Islet precursor cell (in vitro differentiated cells): Measurements from ENCODE around the gene UBE2J2.

Source experiments
- DNase-seq: peaks from one replicate; pipeline ENCODE4 v3.0.0-alpha.2; 2018

Gene UBE2J2

GRCh38 chr1:1309251-1310108 lies 35.8 kb upstream of the UBE2J2 start:
- DNase-seq = peak; percentile 70

- no peak for DNase-seq
Observed at GRCh38 chr1:1308756-1309250, 35.1 kb upstream of the UBE2J2 start.

- peak; percentile 90 for DNase-seq
Observed at GRCh38 chr1:1307923-1308755, 34.5 kb upstream of the UBE2J2 start, which contains the start of the genes ACAP3 and PUSL1. ACAP3 (minus strand) TSS chr1:1307930; CDS start chr1:1307815, 115 bp downstream. PUSL1 (plus strand) TSS chr1:1308597; CDS start chr1:1308644, 47 bp downstream.

DNA sequence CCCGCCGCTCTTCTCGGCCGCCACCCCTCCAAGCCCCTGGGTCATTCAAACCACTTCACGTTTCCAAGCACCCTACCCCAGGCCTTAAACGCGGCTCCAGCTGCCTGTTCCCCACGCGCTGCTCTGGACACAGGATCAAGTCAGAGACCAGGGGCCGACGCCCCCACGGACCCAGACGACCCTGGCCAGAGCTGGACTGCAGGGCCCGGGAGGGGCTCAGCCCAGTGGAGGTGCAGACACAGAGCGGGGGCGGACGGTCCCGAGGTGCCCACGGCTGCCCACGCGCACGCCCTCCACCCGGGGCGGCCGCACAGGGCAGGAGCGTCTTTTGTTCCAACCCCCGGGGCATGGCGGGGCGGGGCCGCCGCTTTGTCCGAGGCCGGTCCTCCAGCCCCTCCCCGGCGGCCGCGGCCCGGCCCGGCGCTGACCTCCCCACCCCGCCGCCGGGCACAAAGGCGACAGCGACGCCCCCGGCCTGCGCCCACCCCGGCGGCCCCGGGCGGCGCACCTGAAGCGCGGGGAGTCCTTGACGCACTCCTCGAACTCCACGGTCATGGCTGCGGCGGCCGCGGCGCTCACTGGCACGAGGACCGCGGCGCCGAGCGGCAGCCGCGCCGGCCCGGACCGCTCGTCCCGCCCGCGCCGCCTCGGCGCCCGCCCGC lies 33.7 kb upstream of the UBE2J2 start:
- no peak for DNase-seq

DNA sequence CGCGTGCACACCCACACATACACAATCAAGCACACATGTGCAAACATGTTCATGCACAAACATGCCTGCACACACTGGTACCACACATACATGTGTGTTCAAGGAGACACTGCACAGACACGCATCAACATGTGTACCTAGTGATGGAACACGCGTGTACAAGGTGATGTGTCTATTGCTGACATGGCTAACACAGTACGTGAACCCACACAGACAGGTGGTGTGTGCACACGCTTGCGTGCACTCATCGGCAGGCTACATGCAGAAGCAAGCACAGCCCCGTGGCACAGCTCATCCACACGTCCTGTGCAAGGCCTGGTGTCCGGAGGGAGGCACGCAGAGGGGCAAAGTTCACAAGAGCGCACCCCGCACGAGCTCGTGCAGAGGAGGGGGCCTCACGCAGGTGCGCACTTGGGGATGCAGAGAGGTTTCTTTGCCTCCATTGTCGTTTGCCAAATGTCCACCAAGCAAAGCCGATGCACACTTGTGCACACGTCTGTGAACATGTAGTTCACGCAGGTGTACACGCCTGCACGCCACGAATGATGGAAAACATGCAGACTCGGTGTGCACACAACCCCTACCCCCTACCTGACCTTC lies 33.1 kb upstream of the UBE2J2 start:
- DNase-seq = no peak

DNA sequence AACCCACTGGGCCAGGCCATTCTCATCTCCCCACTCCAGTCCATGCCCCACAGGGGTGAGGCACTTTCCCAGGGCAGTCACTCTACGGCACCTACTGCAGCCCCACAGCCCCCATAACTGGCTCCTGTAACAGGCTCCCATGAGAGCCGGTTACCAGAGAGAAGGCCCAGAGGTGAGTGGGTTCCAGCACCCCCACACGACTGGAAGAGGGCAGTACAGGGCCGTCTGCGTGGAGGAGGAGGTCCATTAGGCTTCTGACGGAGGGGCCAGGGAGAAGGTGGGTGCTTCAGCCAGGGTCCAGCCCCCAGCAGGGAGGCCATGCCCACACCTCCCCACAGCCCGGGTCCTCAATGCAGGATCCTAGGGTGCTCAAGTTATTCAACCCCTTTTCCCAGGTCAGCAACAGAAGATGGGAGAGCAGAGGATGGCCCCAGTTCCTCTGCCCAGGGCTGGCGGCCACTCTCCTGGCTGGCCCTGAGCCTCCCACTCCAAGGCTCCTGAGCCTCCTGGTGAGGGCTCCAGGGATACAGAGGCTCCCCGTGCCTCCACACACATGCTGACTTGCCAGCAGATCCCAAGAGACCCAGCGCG lies 32.5 kb upstream of the UBE2J2 start:
- no peak for DNase-seq

DNA sequence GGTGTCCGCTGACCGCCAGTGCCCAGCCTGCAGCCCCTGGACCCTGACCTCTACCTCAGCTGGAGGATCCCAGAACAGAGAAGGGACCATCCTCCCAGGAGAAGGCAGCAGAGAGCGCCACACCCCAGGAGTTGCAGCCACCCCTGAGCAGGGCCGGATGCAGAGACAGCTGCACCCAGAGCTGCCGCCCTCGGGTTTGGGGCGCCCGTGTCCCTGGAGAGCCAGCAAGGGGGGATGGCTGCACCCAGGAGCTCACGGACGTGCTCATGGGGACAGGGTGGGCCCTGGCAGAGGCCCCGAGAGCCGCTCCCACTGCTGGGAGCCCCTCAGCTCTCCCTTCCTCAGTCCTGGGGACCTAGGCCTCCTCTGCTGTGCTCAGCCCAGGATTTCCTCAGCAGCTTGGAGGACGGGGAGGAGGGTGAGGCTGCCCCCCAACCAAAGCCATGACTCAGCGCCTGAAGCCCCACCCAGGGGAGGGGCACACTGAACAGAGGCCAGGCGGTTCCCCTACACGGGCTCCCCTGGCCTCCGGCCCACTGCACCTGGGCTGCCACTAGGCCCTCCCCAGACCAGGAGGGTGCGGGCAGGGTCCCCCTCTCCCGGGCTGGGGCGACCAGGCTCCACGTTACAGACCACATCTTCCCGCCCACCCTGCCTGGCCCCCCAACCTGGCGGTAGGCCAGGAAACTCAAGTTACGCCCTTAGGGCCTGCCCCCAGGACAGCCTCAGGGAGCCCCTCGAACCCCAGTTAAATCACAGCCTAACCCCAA lies 31.8 kb upstream of the UBE2J2 start:
- DNase-seq = peak; percentile 74

DNA sequence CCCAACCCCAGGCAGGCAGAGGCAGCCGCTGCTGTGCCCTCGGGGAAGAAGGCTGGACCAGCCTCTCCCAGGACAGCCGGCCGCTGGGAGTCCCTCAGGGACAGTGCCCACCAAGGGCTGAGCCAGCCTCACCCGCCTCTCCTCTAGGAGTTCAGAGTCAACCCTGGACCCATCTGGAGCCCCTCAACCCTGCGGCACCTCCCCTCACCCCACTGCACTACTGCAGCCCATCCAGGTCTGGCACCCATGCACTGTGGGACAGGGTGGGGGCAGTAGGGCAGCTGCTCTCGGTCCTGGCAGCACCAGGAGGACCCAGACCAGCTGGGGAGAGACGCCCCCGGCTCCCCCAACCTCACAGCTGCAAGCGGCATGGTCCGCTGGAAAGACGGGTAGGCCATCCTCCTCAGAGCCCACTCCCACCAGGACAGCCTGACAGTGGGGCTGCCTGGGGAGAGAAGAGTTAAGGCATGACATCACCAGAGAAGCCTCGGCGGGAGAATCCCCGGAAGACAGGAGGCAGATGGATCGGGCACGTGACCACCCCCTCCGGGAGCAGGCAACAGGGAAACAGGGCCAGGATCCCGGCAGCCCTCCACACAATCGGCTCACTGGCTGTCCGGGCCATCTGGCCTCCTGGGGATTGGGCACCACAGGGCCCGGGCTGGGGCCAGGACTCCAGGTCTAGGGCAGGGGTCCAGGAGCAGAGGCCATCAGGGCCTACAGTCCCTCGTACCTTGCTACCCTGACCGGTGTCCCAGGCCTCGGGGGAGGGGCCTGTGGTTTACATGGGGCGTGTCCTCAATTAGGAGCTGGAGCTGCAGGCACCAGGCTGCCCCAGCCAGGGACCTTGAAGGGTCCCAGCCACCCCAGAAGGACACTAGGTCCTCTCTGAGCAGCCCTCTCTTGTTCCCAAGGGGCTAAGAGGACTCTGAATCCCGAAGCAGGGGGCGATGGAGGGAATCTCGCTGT lies 31.0 kb upstream of the UBE2J2 start:
- peak; percentile 95 for DNase-seq

GRCh38 chr1:1303736-1304135 lies 30.1 kb upstream of the UBE2J2 start:
- DNase-seq = no peak

- no peak for DNase-seq
Observed at GRCh38 chr1:1302951-1303509, 29.4 kb upstream of the UBE2J2 start.

DNA sequence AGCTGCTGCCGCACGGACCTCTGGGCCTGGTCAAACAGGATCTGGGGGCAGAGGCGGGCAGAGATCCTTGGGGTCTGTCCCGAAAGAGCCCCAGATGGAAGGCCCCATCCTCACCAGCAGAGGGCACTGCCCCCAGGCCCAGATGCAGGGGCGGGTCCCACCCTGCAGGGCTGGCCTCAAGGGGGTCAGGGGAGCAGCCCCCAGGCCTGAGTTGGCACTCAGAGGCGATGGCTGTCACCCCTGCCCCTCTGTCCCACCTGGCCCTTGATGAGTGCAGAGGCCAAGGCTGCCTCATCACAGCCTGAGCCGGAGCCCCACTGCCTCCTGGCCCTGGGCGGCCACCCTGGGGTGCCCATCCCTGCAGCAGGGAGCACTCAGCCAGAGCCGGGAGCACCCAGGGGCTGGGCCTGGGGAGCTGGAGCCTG lies 28.4 kb upstream of the UBE2J2 start:
- DNase-seq = no peak

DNA sequence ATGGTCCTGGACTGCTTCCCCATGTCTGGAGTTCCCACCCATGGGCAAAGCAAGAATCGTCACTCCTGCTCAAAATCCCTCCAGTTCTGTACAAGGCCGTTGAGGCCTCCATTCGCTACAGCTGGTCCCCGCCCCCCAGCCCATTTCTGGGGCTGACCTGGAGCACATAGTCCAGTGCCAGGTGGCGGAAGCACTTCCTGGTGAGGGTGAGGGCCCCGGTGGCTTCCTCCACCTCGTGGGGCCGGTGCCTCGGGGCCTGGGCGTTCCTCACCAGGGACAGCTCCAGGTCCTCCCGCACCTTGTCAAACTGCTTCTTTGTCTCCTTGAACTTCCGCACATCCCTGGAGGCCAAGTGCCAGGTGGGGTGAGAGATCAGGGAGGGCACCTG lies 26.7 kb upstream of the UBE2J2 start:
- no peak for DNase-seq

DNA sequence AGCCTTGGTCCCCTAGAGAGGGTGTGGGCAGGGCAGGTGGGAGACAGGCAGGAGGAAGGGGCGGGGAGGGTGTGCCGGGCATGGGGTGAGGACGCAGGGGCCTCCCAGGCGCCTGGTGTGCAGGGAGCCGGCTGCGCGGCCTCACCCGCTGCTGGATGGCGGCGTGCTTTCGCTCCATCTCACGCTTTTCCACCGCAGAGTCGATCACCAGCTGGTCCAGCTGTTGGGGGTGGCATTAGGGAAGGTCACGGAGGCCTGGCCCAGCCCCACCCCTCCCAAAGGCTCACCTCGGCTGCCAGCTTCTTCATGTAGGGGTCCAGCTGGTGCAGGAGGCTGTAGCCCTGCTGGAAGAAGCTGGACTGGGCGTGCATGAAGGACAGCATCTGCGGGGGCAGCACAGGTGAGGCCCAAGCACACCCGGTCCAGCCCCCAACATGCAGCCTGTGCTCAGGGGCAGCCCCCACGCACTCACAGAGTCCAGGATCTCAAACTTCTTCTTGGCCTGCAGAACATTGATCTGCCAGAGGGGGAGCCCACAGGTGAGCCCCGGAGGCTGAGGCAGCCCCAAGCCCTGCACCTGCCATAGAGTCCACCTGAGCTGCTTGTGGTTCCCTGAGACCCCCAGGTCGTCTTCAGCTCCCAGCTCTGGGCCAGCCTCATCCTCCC lies 26.2 kb upstream of the UBE2J2 start:
- no peak for DNase-seq

DNA sequence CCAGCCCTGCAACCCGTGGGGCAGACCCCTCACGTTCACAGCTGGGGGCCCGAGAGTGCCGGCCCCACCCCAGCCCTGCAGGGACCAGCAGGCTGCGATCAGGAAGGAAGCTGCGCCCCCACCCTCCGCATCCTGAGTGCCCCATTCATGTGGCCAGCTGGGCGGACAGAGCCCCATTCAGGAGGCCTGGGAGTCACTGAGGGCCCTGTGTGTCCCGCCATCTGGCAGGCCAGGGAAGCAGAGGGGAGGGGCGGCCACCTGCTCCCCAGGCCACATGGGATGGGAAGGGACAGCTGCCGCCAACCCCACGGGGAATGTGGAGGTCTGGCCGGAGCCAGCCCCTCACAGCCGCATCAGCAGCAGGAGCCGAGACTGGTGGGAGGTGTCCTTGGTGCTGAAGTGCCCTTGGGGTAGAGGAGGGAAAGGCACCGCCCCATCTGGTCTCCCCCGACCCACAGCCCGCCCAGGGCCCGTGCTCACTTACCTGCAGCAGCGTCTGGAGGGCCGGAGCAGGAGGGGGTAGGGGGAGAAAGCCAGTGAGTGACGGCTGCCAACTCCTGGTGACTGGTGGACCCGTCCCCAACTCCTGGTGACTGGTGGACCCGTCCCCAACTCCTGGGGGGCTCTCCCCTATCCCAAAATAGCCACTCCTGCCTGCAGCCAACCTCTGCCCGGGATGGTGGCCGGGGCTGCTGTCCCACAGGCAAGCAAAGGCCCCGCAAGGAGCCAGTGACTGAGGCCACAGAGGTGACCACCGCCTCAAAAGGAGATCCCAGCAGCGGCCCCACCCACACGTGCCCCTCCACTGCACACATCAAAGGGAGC lies 25.4 kb upstream of the UBE2J2 start:
- peak; percentile 80 for DNase-seq

- DNase-seq = no peak
Observed at GRCh38 chr1:1297802-1298424, 24.3 kb upstream of the UBE2J2 start.

DNA sequence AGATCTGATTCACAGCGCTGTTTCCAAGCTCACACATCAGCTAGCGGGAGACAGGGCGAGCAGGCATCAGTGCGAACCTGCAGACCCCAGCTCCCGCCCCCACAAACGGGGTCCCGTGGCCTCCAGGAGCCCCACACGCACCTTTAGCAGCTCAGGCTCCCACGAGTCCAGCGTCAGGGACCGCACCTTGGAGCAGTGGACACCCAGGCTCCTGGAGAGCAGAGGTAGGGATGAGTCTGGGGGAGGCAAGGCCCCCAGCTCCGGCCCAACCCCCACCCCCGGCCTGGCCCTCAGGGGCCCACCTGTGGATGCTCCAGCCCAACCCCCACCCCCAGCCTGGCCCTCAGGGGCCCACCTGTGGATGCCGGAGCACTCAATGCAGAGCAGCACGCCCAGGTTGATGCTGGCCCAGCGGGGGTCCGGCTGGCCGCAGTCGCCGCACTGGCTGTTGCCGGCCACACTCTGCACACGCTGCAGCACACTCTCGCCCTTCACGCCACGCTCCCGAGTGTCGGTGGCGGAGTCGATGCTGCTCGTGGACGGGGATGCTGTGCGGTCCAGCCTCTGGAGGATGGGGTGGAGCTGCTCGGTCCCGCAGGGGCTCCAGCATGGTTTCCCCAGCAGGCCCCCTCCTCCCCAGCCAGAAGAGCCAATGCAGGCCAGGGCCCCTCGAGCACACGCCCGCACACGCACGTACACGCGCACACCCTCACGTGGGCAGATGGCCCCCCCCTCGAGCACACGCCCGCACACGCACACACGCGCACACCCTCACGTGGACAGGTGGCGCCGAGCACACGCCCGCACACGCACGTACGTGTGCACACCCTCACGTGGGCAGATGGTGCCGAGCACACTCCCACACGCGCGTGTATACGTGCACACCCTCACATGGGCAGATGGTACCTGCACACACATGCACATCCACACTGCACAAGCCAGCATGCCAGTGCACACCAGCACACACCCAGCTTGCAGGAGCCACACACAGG lies 22.7 kb upstream of the UBE2J2 start:
- no peak for DNase-seq
